Measurements from ENCODE around the gene OR56A5.

OR56A5 gene

DNA sequence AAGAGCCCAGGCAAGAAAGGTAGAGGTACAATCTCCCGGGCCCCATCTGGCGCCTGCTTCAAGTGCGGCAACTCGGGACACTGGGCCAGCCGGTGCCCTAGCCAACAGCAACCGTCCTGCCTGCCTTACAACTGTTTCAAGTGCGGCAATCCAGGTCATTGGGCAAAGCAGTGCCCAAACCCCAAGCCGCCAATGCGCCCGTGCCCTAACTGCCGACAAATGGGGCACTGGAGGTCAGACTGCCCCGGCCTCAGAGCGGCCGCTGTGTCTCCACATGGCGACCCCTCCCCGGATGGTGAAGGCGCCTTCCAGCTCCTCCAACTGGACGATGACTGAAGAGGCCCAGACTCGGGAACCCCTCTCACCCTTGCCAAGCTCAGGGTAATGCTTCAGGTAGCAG is 37.7 kb downstream of the OR56A5 start:
- TF ChIP-seq, protein P1, sequence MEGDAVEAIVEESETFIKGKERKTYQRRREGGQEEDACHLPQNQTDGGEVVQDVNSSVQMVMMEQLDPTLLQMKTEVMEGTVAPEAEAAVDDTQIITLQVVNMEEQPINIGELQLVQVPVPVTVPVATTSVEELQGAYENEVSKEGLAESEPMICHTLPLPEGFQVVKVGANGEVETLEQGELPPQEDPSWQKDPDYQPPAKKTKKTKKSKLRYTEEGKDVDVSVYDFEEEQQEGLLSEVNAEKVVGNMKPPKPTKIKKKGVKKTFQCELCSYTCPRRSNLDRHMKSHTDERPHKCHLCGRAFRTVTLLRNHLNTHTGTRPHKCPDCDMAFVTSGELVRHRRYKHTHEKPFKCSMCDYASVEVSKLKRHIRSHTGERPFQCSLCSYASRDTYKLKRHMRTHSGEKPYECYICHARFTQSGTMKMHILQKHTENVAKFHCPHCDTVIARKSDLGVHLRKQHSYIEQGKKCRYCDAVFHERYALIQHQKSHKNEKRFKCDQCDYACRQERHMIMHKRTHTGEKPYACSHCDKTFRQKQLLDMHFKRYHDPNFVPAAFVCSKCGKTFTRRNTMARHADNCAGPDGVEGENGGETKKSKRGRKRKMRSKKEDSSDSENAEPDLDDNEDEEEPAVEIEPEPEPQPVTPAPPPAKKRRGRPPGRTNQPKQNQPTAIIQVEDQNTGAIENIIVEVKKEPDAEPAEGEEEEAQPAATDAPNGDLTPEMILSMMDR (IDR thresholded peaks at IDR 0.05): no peak

DNA sequence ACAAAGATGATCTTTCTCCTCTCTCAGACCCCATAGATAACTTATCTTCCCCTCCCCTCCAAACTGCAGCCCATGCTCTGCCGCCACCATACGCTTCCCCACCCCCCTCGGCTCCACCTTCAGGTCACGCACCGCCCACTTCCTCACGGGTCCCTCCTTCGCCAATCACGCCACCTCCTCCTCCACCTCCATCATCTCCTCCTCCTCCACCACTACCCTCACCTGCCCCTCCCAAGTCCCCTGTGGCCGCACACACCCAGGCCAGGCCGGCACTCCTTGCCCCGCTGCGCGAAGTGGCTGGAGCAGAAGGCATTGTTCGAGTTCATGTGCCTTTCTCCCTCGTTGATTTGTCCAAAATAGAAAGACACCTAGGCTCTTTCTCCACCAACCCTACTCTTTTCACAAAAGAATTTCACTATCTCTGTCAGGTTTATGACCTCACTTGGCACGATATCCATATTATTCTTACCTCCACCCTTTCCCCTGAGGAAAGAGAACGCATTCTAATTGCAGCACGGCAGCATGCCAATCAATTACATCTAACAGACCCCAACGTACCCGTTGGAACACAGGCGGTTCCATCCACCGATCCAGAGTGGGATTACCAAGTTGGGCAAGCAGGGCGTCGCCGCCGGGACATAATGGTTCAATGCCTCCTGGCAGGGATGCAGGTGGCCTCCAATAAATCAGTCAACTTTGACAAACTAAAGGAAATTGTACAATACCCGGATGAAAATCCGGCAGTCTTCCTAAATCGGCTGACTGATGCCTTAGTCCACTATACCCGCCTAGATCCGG is 38.5 kb downstream of the OR56A5 start:
- TF ChIP-seq, protein P1 (IDR thresholded peaks at IDR 0.05): no peak

DNA sequence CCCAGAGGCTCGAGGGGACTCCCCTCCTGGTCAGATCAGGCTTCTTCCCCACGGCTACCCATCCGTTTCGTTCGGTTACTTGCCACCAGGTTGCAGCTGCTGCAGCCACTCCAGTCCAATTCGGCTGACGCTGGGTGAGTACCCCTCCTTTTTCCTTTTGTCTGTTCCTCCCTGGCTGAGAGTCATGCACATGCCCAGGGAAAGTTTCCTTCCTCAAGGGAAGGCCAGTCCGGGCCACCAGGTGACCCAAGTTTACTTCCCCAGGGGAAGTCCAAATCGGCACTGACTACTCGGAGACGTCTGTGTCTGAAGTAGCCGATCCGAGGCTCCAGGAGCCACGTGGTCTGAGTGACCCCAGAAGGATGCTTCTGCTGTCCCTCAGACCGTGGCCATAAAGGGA is 39.5 kb downstream of the OR56A5 start:
- TF ChIP-seq, protein P1 (IDR thresholded peaks at IDR 0.05): no peak

DNA sequence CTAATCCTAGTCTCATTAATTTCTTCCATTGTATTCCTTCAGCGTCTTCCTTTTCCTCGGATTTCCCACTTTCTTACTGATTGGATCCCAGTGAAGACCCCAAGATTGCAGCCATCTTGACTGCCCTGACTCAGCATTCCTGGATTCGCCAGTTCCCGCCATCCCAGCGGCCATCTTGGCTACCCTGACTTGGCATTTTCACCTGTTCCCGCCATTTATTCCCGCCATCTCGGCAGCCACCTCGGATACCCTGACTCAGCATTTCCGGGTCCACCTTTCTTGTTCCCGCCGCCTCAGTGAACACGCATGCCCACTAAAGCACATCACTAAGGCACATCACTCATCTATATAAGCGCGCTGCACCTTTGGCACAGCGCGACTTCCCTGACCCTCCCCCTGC is 40.0 kb downstream of the OR56A5 start:
- TF ChIP-seq, protein P1 (IDR thresholded peaks at IDR 0.05): no peak

DNA sequence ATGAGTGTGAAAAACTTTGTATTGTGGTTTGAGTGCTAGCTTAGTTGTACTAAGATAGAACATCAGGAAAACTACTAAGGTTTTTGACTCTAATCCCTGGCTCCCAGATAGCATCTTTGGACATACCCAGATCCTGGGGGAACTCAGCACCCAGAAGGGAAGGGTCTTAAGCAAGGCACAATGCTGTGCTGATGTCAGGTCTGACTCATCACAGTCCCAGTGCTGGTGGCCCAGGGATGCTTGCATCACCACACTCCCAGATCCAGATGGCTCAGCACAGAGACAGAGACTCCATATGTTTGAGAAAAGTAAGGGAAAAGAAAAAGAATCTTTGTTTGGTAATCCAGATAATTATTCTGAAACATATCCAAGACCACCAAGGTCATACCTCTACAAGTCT is 44.5 kb downstream of the OR56A5 start:
- TF ChIP-seq, protein P1 (IDR thresholded peaks at IDR 0.05): no peak

DNA sequence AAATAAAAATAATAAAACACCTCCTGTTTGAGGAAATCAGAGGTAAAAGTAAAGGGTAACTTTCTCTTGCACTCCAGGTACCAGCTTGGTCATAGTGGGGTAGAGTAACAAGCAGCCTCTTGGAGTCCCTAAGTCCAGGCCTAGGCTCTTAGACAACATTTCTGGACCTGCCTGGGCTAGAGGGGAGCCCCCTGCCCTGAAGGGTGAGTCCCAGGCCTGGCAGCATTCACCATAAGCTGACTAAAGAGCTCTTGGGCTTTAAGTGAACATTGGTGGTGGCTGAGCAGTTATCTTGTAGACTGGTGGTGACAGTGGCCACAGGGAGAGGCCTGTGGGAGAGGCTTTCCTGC is 44.9 kb downstream of the OR56A5 start:
- TF ChIP-seq, protein P1 (IDR thresholded peaks at IDR 0.05): no peak

DNA sequence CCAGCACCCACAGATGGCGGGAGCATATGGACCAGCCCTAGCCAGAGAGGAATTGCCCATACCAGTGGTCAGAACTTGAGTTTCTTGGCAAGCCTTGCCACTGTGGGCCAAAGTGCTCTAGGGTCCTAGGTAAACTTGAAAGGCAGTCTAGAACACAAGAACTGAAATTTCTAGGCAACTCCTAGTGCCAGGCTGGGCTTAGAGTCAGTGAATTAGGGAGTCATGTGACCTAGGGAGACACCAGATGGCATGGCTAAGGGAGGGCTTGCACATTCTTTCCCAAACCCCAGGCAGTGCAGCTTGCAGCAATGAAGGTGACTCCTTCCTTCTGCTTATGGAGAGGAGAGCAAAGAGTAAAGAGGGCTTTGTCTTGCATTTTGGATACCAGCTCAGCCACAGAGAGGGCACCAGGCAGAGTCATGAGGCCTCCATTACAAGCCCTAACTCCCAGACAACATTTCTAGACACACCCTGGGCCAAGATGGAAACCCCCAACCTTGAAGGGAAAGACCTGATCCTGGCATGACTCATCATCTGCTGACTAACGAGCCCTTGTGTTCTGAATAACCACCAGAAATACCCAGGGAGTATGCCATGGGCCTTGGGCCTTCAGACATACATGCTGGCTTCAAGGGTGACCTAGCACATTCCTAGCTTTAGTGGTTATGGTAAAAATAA is 45.4 kb downstream of the OR56A5 start:
- TF ChIP-seq, protein P1 (IDR thresholded peaks at IDR 0.05): no peak

All from LNCAP (cell line).